HG02870 (cell line): Measurements from ENCODE around the gene CDRT15L2.
"Not testable (repeated sequence)": the region's sequence is repeated elsewhere in the genome, so short reads cannot be mapped to it uniquely, and the experiment has no call there.

Source experiments
- ATAC-seq: cut with Tn5 transposase; IDR thresholded peaks from one replicate; pipeline ENCODE4 v1.9.1; 2021; ENCODE audit warnings: mild to moderate bottlenecking, moderate library complexity; ENCODE audit not compliant: unreplicated experiment

CDRT15L2 gene

GRCh38 chr17:20573216-20573615, 6.3 kb upstream of the CDRT15L2 start:
- ATAC-seq, result not testable (repeated sequence)

GRCh38 chr17:20575071-20575470, 4.5 kb upstream of the CDRT15L2 start:
- not testable (repeated sequence) for ATAC-seq

GRCh38 chr17:20583891-20584577, 4.5 kb downstream of the CDRT15L2 start:
- not testable (repeated sequence) for ATAC-seq

GRCh38 chr17:20588744-20589453, 9.4 kb downstream of the CDRT15L2 start:
- not testable (repeated sequence) for ATAC-seq

- ATAC-seq, result not testable (repeated sequence)
Measured at GRCh38 chr17:20589454-20589810, 9.9 kb downstream of the CDRT15L2 start.

- not testable (repeated sequence) for ATAC-seq
Measured at GRCh38 chr17:20591040-20591439, 11.5 kb downstream of the CDRT15L2 start.

GRCh38 chr17:20605568-20605967, 26.0 kb downstream of the CDRT15L2 start:
- not testable (repeated sequence) for ATAC-seq

GRCh38 chr17:20609490-20609889, 30.0 kb downstream of the CDRT15L2 start:
- ATAC-seq, result not testable (repeated sequence)

- ATAC-seq, result no peak
Measured at GRCh38 chr17:20611309-20611708, 31.8 kb downstream of the CDRT15L2 start.

- no peak for ATAC-seq
Measured at GRCh38 chr17:20612635-20613034, 33.1 kb downstream of the CDRT15L2 start.

GRCh38 chr17:20613248-20613647, 33.7 kb downstream of the CDRT15L2 start:
- ATAC-seq, result no peak

- ATAC-seq, result no peak
Measured at GRCh38 chr17:20613905-20614304, 34.4 kb downstream of the CDRT15L2 start.

GRCh38 chr17:20615461-20615860, 35.9 kb downstream of the CDRT15L2 start:
- ATAC-seq, result not testable (repeated sequence)
